ENCODE results near the gene GMDS.

DNA sequence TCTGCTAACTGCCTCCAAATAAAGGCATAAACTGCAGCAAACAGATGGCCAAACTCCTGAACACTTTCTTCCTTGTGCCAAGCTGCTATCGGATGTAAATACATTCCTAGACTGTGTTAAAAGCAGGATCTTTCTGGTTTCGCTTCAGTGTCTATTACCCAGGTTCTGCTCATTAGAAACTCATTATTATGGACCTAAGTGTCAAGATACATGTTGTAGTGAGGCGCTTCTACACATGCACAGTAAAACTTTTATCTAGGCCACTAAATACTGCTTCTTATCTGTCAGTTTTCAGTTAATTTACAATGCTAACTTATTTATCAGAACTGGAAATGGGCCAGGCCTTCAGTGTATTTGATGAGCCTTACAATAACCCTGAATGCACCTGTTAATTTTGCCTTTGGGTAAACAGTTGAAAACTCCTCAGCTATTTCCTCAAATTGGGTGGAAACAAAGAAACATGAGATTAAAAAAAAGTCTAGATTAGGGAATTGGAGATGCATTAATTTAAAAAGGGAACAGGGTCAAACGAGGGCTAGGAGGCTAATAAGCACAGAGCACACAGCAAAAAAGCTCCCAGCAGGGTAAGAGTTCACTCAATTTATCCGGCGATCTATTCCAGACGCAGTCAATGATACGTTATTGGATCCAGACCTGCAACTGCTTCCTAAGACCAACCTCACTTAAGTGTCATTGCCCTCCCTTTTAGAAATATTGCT lies 395.1 kb downstream of the GMDS start:
- TF ChIP-seq, protein P1, sequence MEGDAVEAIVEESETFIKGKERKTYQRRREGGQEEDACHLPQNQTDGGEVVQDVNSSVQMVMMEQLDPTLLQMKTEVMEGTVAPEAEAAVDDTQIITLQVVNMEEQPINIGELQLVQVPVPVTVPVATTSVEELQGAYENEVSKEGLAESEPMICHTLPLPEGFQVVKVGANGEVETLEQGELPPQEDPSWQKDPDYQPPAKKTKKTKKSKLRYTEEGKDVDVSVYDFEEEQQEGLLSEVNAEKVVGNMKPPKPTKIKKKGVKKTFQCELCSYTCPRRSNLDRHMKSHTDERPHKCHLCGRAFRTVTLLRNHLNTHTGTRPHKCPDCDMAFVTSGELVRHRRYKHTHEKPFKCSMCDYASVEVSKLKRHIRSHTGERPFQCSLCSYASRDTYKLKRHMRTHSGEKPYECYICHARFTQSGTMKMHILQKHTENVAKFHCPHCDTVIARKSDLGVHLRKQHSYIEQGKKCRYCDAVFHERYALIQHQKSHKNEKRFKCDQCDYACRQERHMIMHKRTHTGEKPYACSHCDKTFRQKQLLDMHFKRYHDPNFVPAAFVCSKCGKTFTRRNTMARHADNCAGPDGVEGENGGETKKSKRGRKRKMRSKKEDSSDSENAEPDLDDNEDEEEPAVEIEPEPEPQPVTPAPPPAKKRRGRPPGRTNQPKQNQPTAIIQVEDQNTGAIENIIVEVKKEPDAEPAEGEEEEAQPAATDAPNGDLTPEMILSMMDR (IDR thresholded peaks at IDR 0.05; ENCODE audit: low read length): no peak
- TF ChIP-seq EZH2phosphoT487 (IDR thresholded peaks at IDR 0.05; ENCODE audit: low read length) (no peak), EZH2 (optimal IDR thresholded peaks at IDR 0.05; ENCODE audit: low read depth, low read length) (no peak)
